Measurements from ENCODE around the gene PACRG. TPM values are rescaled to one million over a fixed set of nuclear protein-coding genes. Genes with fewer than 3 reads are reported as not detected.

PACRG gene
- total RNA-seq, 1 donor = 1.4 TPM

DNA sequence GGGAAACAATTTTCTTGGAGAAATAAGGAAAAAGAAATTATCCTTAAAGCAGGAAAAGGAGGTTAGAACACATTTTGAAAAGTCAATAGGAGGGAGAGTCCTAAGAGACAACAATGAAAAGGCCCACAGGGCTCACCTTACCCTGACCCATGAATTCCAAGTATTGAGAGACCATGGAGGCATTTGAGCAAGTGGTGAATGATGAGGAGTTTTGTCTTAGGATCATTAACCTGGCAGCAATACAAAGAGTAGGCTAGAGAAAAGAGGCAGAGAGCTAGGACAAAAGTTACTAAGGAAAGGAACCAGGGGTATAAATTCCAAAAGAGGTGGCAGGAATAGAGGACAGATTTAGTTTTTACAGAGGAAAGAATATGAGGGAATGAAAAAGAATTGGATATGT, 44.7 kb downstream of the PACRG start:
- no peaks in the 10 kb centered on the region for H3K27me3 ChIP-seq (ENCODE audit: insufficient read depth, low read length)
- H3K36me3 ChIP-seq (ENCODE audit: insufficient read depth, low read length) = no peaks in the 10 kb centered on the region
- H3K4me2 ChIP-seq (ENCODE audit: insufficient read depth, low read length) = no peak overlapping the region
- DNase-seq (ENCODE audit: insufficient read length, low spot score, missing footprints) = no peak
- no peaks in the 10 kb centered on the region for H3K79me2 ChIP-seq (ENCODE audit: insufficient read depth, low read length)
- H3K4me3 ChIP-seq (ENCODE audit: insufficient read depth, low read length) = no peak overlapping the region
- TF ChIP-seq, protein P1, sequence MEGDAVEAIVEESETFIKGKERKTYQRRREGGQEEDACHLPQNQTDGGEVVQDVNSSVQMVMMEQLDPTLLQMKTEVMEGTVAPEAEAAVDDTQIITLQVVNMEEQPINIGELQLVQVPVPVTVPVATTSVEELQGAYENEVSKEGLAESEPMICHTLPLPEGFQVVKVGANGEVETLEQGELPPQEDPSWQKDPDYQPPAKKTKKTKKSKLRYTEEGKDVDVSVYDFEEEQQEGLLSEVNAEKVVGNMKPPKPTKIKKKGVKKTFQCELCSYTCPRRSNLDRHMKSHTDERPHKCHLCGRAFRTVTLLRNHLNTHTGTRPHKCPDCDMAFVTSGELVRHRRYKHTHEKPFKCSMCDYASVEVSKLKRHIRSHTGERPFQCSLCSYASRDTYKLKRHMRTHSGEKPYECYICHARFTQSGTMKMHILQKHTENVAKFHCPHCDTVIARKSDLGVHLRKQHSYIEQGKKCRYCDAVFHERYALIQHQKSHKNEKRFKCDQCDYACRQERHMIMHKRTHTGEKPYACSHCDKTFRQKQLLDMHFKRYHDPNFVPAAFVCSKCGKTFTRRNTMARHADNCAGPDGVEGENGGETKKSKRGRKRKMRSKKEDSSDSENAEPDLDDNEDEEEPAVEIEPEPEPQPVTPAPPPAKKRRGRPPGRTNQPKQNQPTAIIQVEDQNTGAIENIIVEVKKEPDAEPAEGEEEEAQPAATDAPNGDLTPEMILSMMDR (IDR thresholded peaks at IDR 0.05; ENCODE audit: extremely low read depth, low read depth, low read length) = no peak
- no peak overlapping the region for H3K27ac ChIP-seq (ENCODE audit: low read depth, low read length)
- H4K20me1 ChIP-seq (ENCODE audit: insufficient read depth, low read length) = no peaks in the 10 kb centered on the region
- H3K4me1 ChIP-seq (ENCODE audit: insufficient read depth, low read length) = no peaks in the 10 kb centered on the region
- no peak overlapping the region for H2AFZ ChIP-seq (ENCODE audit: low read length)
- no peaks in the 10 kb centered on the region for H3K9me3 ChIP-seq (ENCODE audit: low read depth, low read length)

- Histone ChIP-seq H2AFZ (ENCODE audit: low read length) (no peak overlapping the region), H3K4me2 (ENCODE audit: insufficient read depth, low read length) (no peak overlapping the region), H3K27me3 (ENCODE audit: insufficient read depth, low read length) (no peaks in the 10 kb centered on the region), H3K27ac (ENCODE audit: low read depth, low read length) (no peak overlapping the region), H4K20me1 (ENCODE audit: insufficient read depth, low read length) (no peaks in the 10 kb centered on the region), H3K4me1 (ENCODE audit: insufficient read depth, low read length) (no peaks in the 10 kb centered on the region), H3K9me3 (ENCODE audit: low read depth, low read length) (no peaks in the 10 kb centered on the region), H3K36me3 (ENCODE audit: insufficient read depth, low read length) (no peaks in the 10 kb centered on the region), H3K79me2 (ENCODE audit: insufficient read depth, low read length) (no peaks in the 10 kb centered on the region), H3K4me3 (ENCODE audit: insufficient read depth, low read length) (no peak overlapping the region)
- TF ChIP-seq, protein P1 (IDR thresholded peaks at IDR 0.05; ENCODE audit: extremely low read depth, low read depth, low read length) = no peak
- DNase-seq (ENCODE audit: insufficient read length, low spot score, missing footprints) = no peak
Measured at GRCh38 chr6:162773996-162774395, 46.2 kb downstream of the PACRG start.

- no peak overlapping the region for H3K27ac ChIP-seq (ENCODE audit: low read depth, low read length)
- peak; percentile 10 for DNase-seq (ENCODE audit: insufficient read length, low spot score, missing footprints)
- no peak overlapping the region for H2AFZ ChIP-seq (ENCODE audit: low read length)
- no peak overlapping the region for H3K4me2 ChIP-seq (ENCODE audit: insufficient read depth, low read length)
- H3K4me3 ChIP-seq (ENCODE audit: insufficient read depth, low read length) = no peak overlapping the region
- TF ChIP-seq, protein P1 (IDR thresholded peaks at IDR 0.05; ENCODE audit: extremely low read depth, low read depth, low read length) = no peak
- no peaks in the 10 kb centered on the region for H3K27me3 ChIP-seq (ENCODE audit: insufficient read depth, low read length)
- no peaks in the 10 kb centered on the region for H3K9me3 ChIP-seq (ENCODE audit: low read depth, low read length)
- no peaks in the 10 kb centered on the region for H4K20me1 ChIP-seq (ENCODE audit: insufficient read depth, low read length)
- H3K36me3 ChIP-seq (ENCODE audit: insufficient read depth, low read length) = no peaks in the 10 kb centered on the region
- H3K4me1 ChIP-seq (ENCODE audit: insufficient read depth, low read length) = no peaks in the 10 kb centered on the region
- no peaks in the 10 kb centered on the region for H3K79me2 ChIP-seq (ENCODE audit: insufficient read depth, low read length)
Measured at GRCh38 chr6:162777091-162777490, 49.3 kb downstream of the PACRG start.

DNA sequence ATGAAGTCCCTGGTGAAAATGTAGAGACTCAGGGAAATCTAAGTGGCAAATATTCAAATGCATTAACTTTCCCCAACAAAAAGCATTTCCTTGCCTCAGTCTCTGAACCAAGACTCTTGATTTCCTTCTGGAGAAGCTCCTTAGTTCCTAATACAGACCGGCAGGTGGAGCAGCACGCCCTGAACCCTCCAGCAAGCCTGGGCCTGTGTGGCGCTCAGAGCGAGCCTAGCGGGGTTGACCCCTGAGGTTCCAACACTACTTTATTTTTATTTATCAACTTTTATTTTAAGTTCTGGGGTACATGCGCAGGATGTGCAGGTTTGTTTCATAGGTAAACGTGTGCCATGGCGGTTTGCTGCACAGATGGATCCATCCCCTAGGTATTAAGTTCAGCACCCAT, 50.8 kb downstream of the PACRG start:
- Histone ChIP-seq H3K27me3 (ENCODE audit: insufficient read depth, low read length) (no peaks in the 10 kb centered on the region), H3K4me2 (ENCODE audit: insufficient read depth, low read length) (no peak overlapping the region), H3K9me3 (ENCODE audit: low read depth, low read length) (no peaks in the 10 kb centered on the region), H3K36me3 (ENCODE audit: insufficient read depth, low read length) (no peaks in the 10 kb centered on the region), H3K79me2 (ENCODE audit: insufficient read depth, low read length) (no peaks in the 10 kb centered on the region), H3K4me3 (ENCODE audit: insufficient read depth, low read length) (no peak overlapping the region), H2AFZ (ENCODE audit: low read length) (no peak overlapping the region), H4K20me1 (ENCODE audit: insufficient read depth, low read length) (no peaks in the 10 kb centered on the region), H3K27ac (ENCODE audit: low read depth, low read length) (no peak overlapping the region), H3K4me1 (ENCODE audit: insufficient read depth, low read length) (no peaks in the 10 kb centered on the region)
- TF ChIP-seq, protein P1 (IDR thresholded peaks at IDR 0.05; ENCODE audit: extremely low read depth, low read depth, low read length) = no peak
- no peak for DNase-seq (ENCODE audit: insufficient read length, low spot score, missing footprints)
